ENCODE measurements around the gene SYT1. TPM values are rescaled to one million over a fixed set of nuclear protein-coding genes. Genes with fewer than 3 reads are reported as not detected.

Gene SYT1
- total and polyA plus RNA-seq, 2 donors (not counting 3 experiments of a cell fraction or from before 2014, with no cell fraction given), result 3.2 to 15.3 TPM

GRCh38 chr12:79438480-79439174 lies 574.1 kb downstream of the SYT1 start:
- no peaks in the 10 kb centered on the region for H3K9me3 ChIP-seq (replicated peaks; ENCODE audit: control insufficient read depth, insufficient read depth, low read length)
- peak; percentile 60 for FAIRE-seq
- no peaks in the 10 kb centered on the region for H4K20me1 ChIP-seq (replicated peaks; ENCODE audit: control insufficient read depth, extremely low read depth, insufficient read depth, low read length)
- no peaks in the 10 kb centered on the region for H3K27me3 ChIP-seq (ENCODE audit: control insufficient read depth in 2 of 2, insufficient read depth in 2 of 2, low read length in 2 of 2)
- ChIA-PET POLR2A (no interaction called here), CTCF (interaction anchor here (0.9 to 1.6 kb wide), 9 partner anchors 11 to 109 kb away, joined by 3 to 5 read pairs (median 4); no protein-coding TSS in a partner anchor)
- intact Hi-C loops (cut with micrococcal nuclease) (no loop called here), dilution Hi-C loops (cut with MboI; ENCODE audit: extremely low pct_ligation_motif_present, low sequenced_read_pairs) (no loop called here)
- no peaks in the 10 kb centered on the region for H3K9me1 ChIP-seq (replicated peaks; ENCODE audit: control insufficient read depth, extremely low read depth, insufficient read depth, low read length)
- peak overlapping the region; percentile 56 for H3K4me2 ChIP-seq (ENCODE audit: insufficient read depth, low read length)
- no peaks in the 10 kb centered on the region for H3K36me3 ChIP-seq (ENCODE audit: control insufficient read depth in 2 of 2, extremely low read depth in 1 of 2, insufficient read depth in 2 of 2, low read length in 2 of 2)
- no peak for DNase-seq (ENCODE audit: low read depth, low spot score)
- H2AFZ ChIP-seq (ENCODE audit: low read depth, low read length), result peak overlapping the region; percentile 5
- H3K27ac ChIP-seq (ENCODE audit: insufficient read depth, low read depth, low read length), result peak overlapping the region; percentile 34
- peaks cover 17% of the 10 kb centered on the region for H3K4me1 ChIP-seq (ENCODE audit: control insufficient read depth, extremely low read depth, insufficient read depth, low read length)
- H3K4me3 ChIP-seq (replicated peaks in 1 of 3; ENCODE audit: insufficient read depth in 1 of 3, low read depth in 1 of 3, low read length in 3 of 3), result no peak overlapping the region
- no peak overlapping the region for H3K9ac ChIP-seq (replicated peaks; ENCODE audit: extremely low read depth, insufficient read depth, low read length)
- TSS peak; percentile 91 for BruUV-seq (replicated peaks)
- H3K79me2 ChIP-seq (ENCODE audit: control insufficient read depth, insufficient read depth, low read length), result no peaks in the 10 kb centered on the region
- TF ChIP-seq POLR2A (IDR thresholded peaks at IDR 0.05; ENCODE audit: low read depth, low read length) (no peak), MAX (IDR thresholded peaks at IDR 0.05; ENCODE audit: insufficient read depth, insufficient read length) (no peak), JUN (IDR thresholded peaks at IDR 0.05; ENCODE audit: borderline replicate concordance, insufficient read depth, insufficient read length, low read depth) (no peak), EZH2 (IDR thresholded peaks at IDR 0.05; ENCODE audit: borderline replicate concordance, low read depth, low read length, severe bottlenecking) (no peak), FOS (IDR thresholded peaks at IDR 0.05; ENCODE audit: borderline replicate concordance, insufficient read depth, low read length) (no peak), MYC (IDR thresholded peaks at IDR 0.05; ENCODE audit: low read depth, low read length) (no peak), CTCF (IDR thresholded peaks at IDR 0.05; ENCODE audit: extremely low read depth in 1 of 2, insufficient read depth in 1 of 2, low read depth in 1 of 2, low read length in 2 of 2) (no peak), POLR2AphosphoS5 (IDR thresholded peaks at IDR 0.05; ENCODE audit: insufficient read depth, low read depth, low read length) (no peak), GATA2 (IDR thresholded peaks at IDR 0.05; ENCODE audit: insufficient read depth, insufficient read length, low read depth, low read length) (no peak)

All from endothelial cell of umbilical vein (primary cell).